Right lung (tissue), 10 donors: ENCODE measurements around the gene ZC3H12C. TPM values are rescaled to one million over a fixed set of nuclear protein-coding genes. Genes with fewer than 3 reads are reported as not detected.
A peak's percentile ranks its signal among the peaks of the same experiment; 100 is the strongest.
"Not testable (repeated sequence)": the region's sequence is repeated elsewhere in the genome, so short reads cannot be mapped to it uniquely, and the experiment has no call there.

Experiments
- DNase-seq, 2 donors: peaks; one replicate each; pipeline ENCODE4 v3.0.0-alpha.2; 2013
- long read RNA-seq, 8 donors: transcript quantifications; one replicate each; lab custom pipeline, GENCODE V29; 2026
- polyA plus RNA-seq, 5 donors: library from polyadenylated mRNA; unstranded; fragments of 120-200 nt; gene quantifications; one replicate each; pipeline versions ENCODE4 v1.2.1 to v1.2.3, GENCODE V29; 2013; ENCODE audit warnings: inconsistent platforms in 1 of 5, low replicate concordance in 1 of 5; ENCODE audit not compliant: insufficient read length in 5 of 5, insufficient read depth in 1 of 5

ZC3H12C gene
- 10 to 100 TPM in 3 of 5 donors, 1 to 10 TPM in 2; 4.9 to 10.6 (median 10.0) TPM for polyA plus RNA-seq
- long read RNA-seq, donor 1, partial matches to known transcripts, result 5 of 5 reads
- long read RNA-seq, donor 1, other reads (novel, unspliced or antisense), result 0 of 5 reads
- long read RNA-seq, donor 2, full-length matches to known transcripts, result 1 of 1 reads
- long read RNA-seq, donor 2, partial matches to known transcripts, result 0 of 1 reads
- long read RNA-seq, donor 2, other reads (novel, unspliced or antisense), result 0 of 1 reads
- long read RNA-seq, donor 3, full-length matches to known transcripts, result 1 of 1 reads
- long read RNA-seq, donor 3, partial matches to known transcripts, result 0 of 1 reads
- long read RNA-seq, donor 3, other reads (novel, unspliced or antisense), result 0 of 1 reads
- long read RNA-seq, donor 4, result 0 reads
- long read RNA-seq, donor 5, result 0 reads
- long read RNA-seq, donor 6, full-length matches to known transcripts, result 1 of 1 reads
- long read RNA-seq, donor 6, partial matches to known transcripts, result 0 of 1 reads
- long read RNA-seq, donor 6, other reads (novel, unspliced or antisense), result 0 of 1 reads
- long read RNA-seq, donor 7, full-length matches to known transcripts, result 1 of 1 reads
- long read RNA-seq, donor 7, partial matches to known transcripts, result 0 of 1 reads
- long read RNA-seq, donor 7, other reads (novel, unspliced or antisense), result 0 of 1 reads
- long read RNA-seq, donor 8, result 0 reads

- peak; percentile 76 to 82 for DNase-seq
Observed at GRCh38 chr11:110092515-110093406, at the start of gene ZC3H12C. TSS of gene ZC3H12C (plus strand) at chr11:110093392. CDS start at chr11:110093412, 20 bp downstream.

DNA sequence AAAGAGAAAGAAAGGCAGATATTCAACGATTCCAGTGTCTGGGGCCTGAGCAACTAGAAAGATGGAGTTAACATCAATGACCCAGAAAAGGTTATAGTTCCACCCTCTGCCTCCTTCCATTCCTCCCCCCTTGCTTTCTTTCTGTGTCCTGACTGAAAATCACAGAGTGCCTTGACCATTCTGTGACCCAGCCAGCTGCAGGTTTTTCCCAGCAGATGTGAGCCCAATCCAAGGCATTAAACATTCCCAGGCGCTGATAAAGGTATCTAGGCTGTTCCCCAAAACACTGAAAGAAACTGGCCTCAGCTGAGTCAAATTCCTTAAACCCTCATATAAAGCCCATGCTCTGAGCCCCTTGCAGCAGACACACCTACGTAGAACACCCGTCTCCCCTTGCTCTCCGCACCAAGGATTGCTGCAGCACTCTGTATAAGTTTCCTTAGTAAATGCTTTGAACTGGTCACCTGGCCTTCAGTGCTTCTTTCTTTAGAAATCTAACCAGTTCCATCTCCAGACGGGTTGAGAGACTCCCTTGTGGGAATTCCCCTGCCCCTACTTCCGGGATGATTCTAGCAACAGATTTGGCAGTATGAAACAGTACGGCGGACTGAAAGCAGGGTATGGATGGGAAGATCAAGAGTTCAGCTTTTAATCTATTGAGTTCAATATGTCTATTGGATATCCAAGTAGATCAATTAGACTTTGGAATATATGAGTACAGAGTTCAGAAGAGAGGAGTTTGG, 48.8 kb upstream of the ZC3H12C start:
- DNase-seq, result no peak

- DNase-seq, result no peak
Observed at GRCh38 chr11:110046775-110047380, 46.3 kb upstream of the ZC3H12C start.

GRCh38 chr11:110049501-110050200, 43.5 kb upstream of the ZC3H12C start:
- no peak for DNase-seq

DNA sequence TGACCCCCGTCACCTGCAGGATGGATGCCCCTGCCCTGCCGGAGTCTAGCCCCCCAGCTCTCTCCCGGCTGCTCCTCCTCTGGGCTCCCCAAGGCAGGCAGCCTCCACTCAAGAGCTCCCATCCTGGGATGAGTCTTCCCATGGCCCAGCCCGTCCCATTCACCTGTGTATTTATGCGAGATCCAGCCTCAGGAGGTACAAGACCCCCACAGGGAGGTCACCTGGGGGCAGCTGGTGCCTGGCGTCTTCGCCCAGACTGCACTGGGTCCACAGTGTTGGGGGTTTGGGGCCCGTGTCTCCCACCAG, 43.0 kb upstream of the ZC3H12C start:
- no peak for DNase-seq

- DNase-seq, result no peak
Observed at GRCh38 chr11:110053848-110054414, 39.3 kb upstream of the ZC3H12C start.

GRCh38 chr11:110056956-110057355, 36.2 kb upstream of the ZC3H12C start:
- no peak for DNase-seq

DNA sequence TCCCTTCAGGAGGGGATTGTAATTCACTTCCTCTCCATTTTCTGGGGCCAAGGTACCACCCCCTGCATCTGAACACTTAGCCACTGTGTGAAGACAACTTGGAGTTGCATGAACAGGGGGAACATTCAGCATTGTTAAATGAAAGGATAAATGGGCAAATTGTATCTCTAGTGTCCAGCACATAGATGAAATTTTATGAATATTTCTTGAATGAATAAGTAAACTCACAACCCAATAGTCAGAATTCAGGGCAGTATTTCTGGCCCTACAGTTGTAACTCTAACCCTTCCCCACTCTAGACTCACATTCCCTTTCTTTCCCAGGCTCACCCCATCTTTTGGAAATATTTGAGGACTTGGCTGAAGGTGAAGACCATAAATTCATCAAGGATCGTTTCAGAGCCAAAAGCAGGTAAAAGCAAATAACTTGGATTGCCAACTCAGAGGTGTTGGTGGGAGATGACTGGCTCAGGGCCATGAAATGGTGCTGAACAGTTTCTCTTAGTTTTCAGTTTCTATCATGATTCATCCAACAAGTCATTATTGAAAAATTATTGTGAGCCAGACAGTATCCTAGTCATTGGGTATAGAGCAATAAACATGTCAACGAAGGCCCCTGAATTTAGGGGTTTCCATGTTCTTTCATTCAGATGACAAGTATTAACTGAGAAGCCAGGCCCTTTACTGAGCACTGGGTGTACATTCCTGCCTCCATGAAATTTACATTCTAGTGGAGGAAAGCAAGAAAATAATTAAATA, 33.3 kb upstream of the ZC3H12C start:
- DNase-seq, result no peak

DNA sequence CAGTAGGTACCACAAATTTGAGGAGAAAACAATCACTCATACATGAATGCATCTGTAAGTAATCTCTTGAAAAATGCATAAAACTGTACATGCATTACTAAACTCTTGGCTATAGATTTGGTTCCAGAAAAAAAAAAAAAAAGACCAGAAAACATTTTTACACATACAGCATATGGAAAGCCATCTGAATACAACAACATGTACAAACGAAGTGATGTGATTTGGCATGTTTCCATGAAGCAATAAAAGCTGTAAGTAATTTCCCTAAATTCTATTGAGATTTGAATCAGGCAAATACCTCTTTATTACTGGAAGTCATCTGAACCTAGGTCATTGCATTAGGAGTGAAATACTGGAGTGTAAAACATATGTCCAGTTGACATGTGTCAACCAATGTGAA, 31.9 kb upstream of the ZC3H12C start:
- DNase-seq, result no peak

GRCh38 chr11:110062247-110062646, 30.9 kb upstream of the ZC3H12C start:
- DNase-seq, result no peak

- no peak for DNase-seq
Observed at GRCh38 chr11:110065189-110065588, 28.0 kb upstream of the ZC3H12C start.

GRCh38 chr11:110068001-110068400, 25.2 kb upstream of the ZC3H12C start:
- DNase-seq, result not testable (repeated sequence)

GRCh38 chr11:110069158-110069737, 23.9 kb upstream of the ZC3H12C start:
- DNase-seq, result peak; percentile 40 to 51

GRCh38 chr11:110070176-110070575, 23.0 kb upstream of the ZC3H12C start:
- no peak for DNase-seq

DNA sequence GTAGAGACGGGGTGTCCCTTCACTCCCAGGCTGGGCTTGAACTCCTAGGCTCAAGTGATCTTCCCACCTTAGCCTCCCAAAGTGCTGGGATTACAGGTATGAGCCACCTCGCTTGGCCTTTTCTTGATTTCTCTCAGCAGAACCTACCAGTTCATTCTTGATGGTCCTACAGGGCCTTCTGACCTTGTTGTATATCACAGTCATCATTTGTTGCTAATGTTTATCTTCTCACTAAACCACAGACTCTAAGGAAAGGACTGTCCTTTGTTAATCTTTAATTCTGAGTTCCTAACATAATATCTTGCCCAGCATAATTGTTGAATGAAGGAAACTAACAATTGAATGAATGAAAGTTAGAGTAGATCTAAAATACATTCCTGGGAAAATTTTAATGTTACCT, 22.0 kb upstream of the ZC3H12C start:
- no peak for DNase-seq

DNA sequence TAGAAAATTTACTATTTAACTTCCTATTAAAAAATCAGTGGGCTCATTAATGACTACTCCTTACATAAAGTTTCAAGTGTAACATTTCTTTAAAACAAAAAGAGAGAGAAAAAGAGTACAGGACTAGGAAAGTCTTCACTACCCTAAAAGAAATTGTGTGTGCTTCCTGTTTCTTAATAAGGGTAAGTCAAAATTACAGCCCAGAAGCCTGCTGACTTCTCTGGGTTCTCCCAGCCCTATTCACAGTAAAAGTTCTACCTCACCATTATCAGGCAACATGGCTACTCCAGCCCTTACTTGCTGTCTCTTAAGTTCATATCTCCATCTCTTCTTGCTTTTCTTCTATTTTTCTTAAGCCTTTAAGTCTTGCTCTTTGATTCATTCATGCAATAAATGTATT, 20.3 kb upstream of the ZC3H12C start:
- DNase-seq, result no peak

DNA sequence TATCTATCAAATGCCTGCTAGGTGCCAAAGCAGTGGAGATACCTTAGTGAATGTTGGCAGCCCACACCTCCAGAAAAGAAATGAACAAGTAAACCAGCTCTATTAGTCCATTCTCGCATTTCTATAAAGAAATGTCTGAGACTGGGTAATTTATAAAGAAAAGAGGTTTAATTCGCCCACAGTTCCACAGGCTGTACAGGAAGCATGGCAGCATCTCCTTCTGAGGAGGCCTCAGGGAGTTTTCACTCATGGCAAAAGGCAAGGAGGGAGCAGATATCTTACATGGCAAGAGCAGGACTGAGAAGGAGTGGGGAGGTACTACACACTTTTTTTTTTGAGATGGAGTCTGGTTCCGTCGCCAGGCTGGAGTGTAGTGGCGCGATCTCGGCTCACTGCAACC, 18.7 kb upstream of the ZC3H12C start:
- DNase-seq, result no peak

DNA sequence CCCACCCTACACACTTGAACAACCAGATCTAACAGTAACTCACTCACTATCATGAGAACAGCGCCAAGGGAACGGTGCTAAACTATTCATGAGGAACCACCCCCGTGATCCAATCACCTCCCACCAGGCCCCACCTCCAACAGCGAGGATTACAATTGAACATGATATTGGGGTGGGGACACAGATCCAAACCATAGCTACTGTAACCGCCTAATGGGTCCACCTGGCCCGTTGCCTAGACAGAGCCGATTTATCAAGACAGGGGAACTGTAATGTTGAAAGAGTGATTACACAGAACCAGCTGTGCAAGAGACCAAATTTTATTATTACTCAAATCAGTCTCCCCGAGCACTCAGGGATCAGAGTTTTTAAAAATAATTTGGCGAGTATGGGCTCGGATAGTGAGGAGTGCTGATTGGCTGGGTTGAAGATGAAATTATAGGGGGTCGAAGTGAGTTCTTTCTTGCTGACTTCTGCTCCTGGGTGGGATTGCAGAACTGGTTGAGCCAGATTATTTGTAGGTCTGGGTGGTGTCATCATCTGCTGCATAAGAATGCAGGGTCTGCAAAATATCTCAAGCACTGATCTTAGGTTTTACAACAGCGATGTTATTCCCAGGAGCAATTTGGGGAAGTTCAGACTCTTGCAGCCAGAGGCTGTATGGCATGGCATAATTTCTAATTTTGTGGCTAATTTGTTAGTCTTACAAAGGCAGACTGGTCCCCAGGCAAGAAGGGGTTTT, 17.9 kb upstream of the ZC3H12C start:
- DNase-seq, result no peak
